WTC11 (cell line): Measurements from ENCODE around the gene FBXO31. TPM values are rescaled to one million over a fixed set of nuclear protein-coding genes. Genes with fewer than 3 reads are reported as not detected.

Experiments used
- ATAC-seq: fragments of 200-7000 bp; cut with Tn5 transposase; 2 replicates; pipeline ENCODE4 v1.10.0; 2021; ENCODE audit warnings: mild to moderate bottlenecking, moderate library complexity
- CTCF ChIA-PET: fragments of 300-600 bp; sonication (Branson Sonifier 250); formaldehyde crosslinking; loops from one replicate; lab custom pipeline; 2021; ENCODE audit warnings: antibody characterized with exemption; lab: Charles Lee
- POLR2A ChIA-PET: fragments of 350-600 bp; sonication (Branson Sonifier 250); formaldehyde crosslinking; loops from one replicate; lab custom pipeline; 2021; ENCODE audit warnings: antibody characterized with exemption; lab: Charles Lee
- DNase-seq: peaks from one replicate; pipeline ENCODE4 v3.0.0; 2021; ENCODE audit warnings: low spot score
- H3K27ac Mint-ChIP-seq: 2 replicates; pipeline ENCODE4 v1.8.0; 2021; ENCODE audit warnings: mixed read lengths
- H3K27me3 Mint-ChIP-seq: 2 replicates; pipeline ENCODE4 v1.8.0; 2021; ENCODE audit warnings: low read depth, mild to moderate bottlenecking, moderate library complexity, mixed read lengths
- H3K36me3 Mint-ChIP-seq: 2 replicates; pipeline ENCODE4 v1.8.0; 2021; ENCODE audit warnings: mixed read lengths
- H3K4me1 Mint-ChIP-seq: 2 replicates; pipeline ENCODE4 v1.8.0; 2022; ENCODE audit warnings: mixed read lengths
- H3K4me3 Mint-ChIP-seq: 2 replicates; pipeline ENCODE4 v1.8.0; 2021; ENCODE audit warnings: mild to moderate bottlenecking, moderate library complexity, mixed read lengths
- H3K9me3 Mint-ChIP-seq: 2 replicates; pipeline ENCODE4 v1.8.0; 2021; ENCODE audit warnings: mixed read lengths
- CREB1 ChIP-seq: sonication (generic); formaldehyde crosslinking; IDR thresholded peaks from 2 replicates; pipeline ENCODE4 v1.8.0; 2023; ENCODE audit warnings: mild to moderate bottlenecking, missing genetic modification reagents
- ELF4 ChIP-seq: sonication (generic); formaldehyde crosslinking; IDR thresholded peaks from 2 replicates; pipeline ENCODE4 v1.8.1; 2022; ENCODE audit warnings: low read depth, mild to moderate bottlenecking, moderate library complexity, missing genetic modification reagents
- EMX1 ChIP-seq: fragments of 250-450 bp; sonication (Bioruptor Pico); IDR thresholded peaks from 2 replicates; pipeline ENCODE4 v1.8.0; 2021; ENCODE audit warnings: mild to moderate bottlenecking
- JAZF1 ChIP-seq: fragments of 250-450 bp; sonication (Bioruptor Pico); IDR thresholded peaks from 2 replicates; pipeline ENCODE4 v1.9.0; 2021; ENCODE audit warnings: moderate library complexity, mild to moderate bottlenecking, inconsistent platforms
- NFATC4 ChIP-seq: fragments of 250-450 bp; sonication (Bioruptor Pico); IDR thresholded peaks from 2 replicates; pipeline ENCODE4 v1.9.0; 2021; ENCODE audit warnings: mild to moderate bottlenecking
- NFYB ChIP-seq: sonication (generic); formaldehyde crosslinking; conservative IDR thresholded peaks from 2 replicates; pipeline ENCODE4 v1.8.0; 2022; ENCODE audit warnings: low read depth, missing genetic modification reagents
- NR2C2 ChIP-seq: sonication (generic); formaldehyde crosslinking; IDR thresholded peaks from 2 replicates; pipeline ENCODE4 v1.8.0; 2022; ENCODE audit warnings: mild to moderate bottlenecking, missing genetic modification reagents
- OVOL2 ChIP-seq: fragments of 250-450 bp; sonication (Bioruptor Pico); IDR thresholded peaks from 2 replicates; pipeline ENCODE4 v1.9.0; 2021; ENCODE audit warnings: mild to moderate bottlenecking, borderline replicate concordance
- TCF7 ChIP-seq: sonication (generic); formaldehyde crosslinking; IDR thresholded peaks from 2 replicates; pipeline ENCODE4 v1.8.0; 2022; ENCODE audit warnings: mild to moderate bottlenecking, low read depth, missing genetic modification reagents, moderate library complexity
- ZNF121 ChIP-seq: sonication (generic); formaldehyde crosslinking; IDR thresholded peaks from 2 replicates; pipeline ENCODE4 v1.8.0; 2023; ENCODE audit warnings: missing genetic modification reagents
- ZNF232 ChIP-seq: sonication (generic); formaldehyde crosslinking; IDR thresholded peaks from 2 replicates; pipeline ENCODE4 v1.8.0; 2022; ENCODE audit warnings: mild to moderate bottlenecking, missing genetic modification reagents
- ZNF671 ChIP-seq: fragments of 250-450 bp; sonication (Bioruptor Pico); IDR thresholded peaks from 2 replicates; pipeline ENCODE4 v1.8.0; 2021; ENCODE audit warnings: mild to moderate bottlenecking
- total RNA-seq: library from RNA; stranded (reverse); gene quantifications from 3 replicates; pipeline ENCODE4 v1.2.3, GENCODE V29; 2021
- TF ChIP-seq, protein P1 (sequence below): fragments of 250-450 bp; sonication (Bioruptor Pico); IDR thresholded peaks from 2 replicates; pipeline ENCODE4 v1.8.0; 2021; ENCODE audit warnings: mild to moderate bottlenecking
- TF ChIP-seq, protein P2 (sequence below): sonication (generic); formaldehyde crosslinking; IDR thresholded peaks from 2 replicates; pipeline ENCODE4 v1.8.0; 2023; ENCODE audit warnings: mild to moderate bottlenecking, missing genetic modification reagents
- TF ChIP-seq, protein P3 (sequence below): fragments of 250-450 bp; sonication (Bioruptor Pico); conservative IDR thresholded peaks from 2 replicates; pipeline ENCODE4 v1.9.0; 2021; ENCODE audit warnings: mild to moderate bottlenecking
- TF ChIP-seq, protein P4 (sequence below): sonication (generic); formaldehyde crosslinking; IDR thresholded peaks from 2 replicates; pipeline ENCODE4 v1.8.1; 2023; ENCODE audit warnings: mild to moderate bottlenecking, missing genetic modification reagents, moderate library complexity

The FBXO31 gene
- total RNA-seq, 1 experiment from 2014 or later, result 22.6 TPM

DNA sequence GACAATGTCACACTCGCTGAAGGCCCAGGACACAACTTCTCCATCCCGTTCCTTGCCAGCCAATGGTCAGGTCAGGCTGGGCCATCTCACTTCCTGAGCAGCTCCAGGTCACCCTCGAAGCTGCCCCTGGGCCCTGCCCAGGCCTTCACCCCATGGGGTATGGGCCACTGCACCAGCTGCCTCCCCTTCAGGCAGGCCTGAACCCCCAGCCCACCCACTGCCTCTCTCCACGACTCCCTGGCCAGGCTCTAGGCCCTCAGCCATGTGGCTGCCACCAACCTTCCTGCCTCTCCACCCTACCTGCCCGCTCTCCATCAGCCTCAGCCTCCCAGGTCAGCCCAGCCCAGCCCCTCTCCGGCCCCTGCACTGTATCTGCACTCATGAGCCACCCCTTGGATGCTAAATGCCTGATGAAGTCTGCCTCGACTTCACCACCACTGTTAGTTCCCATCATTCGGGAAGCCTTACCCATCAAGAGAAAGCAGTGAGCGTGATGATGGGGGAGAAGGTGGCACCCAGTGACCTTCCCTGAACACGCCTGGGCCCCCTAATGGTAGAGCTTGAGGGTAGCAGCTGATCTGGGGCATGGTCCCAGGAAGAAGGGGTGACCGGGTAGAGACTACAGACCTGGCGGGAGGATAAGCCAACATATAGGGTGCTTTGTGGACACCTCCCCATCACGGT is 35.5 kb downstream of the FBXO31 start:
- no peak for DNase-seq
- Mint-ChIP-seq H3K27me3 (no peaks in the 10 kb centered on the region), H3K27ac (no peak overlapping the region), H3K4me3 (no peak overlapping the region), H3K9me3 (no peaks in the 10 kb centered on the region), H3K4me1 (peaks cover 13% of the 10 kb centered on the region), H3K36me3 (peaks cover 6% of the 10 kb centered on the region)
- ATAC-seq, result no peak; the same call in 1 of the 2 replicates
- ChIA-PET POLR2A (no interaction called here), CTCF (interaction anchor here (0.6 to 2.0 kb wide), 4 partner anchors 35 to 288 kb away, joined by 3 to 8 read pairs (median 3); partner anchors contain the start of gene FBXO31)
- TF ChIP-seq NFYB (CRISPR knock-in tag), result no peak
- TF ChIP-seq TCF7, result no peak

DNA sequence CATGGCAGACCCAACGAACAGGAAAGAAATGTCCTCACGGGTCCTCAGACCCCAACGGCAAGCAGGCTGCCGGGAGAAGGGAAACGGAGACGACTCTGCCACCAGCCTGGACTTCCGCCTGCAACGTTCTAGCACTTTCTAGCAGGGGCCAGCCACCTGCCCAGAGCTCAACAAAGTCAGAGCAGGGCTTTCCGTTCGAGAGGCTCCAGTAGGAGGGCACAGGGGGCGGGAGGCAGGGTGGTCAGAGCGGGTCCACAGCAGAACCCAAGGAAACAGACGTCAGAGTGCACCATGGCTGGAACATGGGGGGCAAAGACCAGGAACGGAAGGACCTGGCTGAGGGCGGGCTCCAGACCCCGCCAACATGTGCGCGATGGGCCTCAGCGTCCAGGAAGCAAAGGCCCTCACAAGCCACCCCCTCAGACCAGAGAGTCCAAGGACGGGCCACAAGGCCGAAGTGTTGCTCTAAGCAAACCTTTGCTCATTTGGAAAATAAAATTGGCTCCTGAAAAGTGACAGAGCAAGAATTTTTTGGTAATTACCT is 37.0 kb downstream of the FBXO31 start:
- Mint-ChIP-seq H3K4me3 (no peak overlapping the region), H3K36me3 (peaks cover 12% of the 10 kb centered on the region), H3K4me1 (peaks cover 15% of the 10 kb centered on the region), H3K27ac (no peak overlapping the region), H3K27me3 (no peaks in the 10 kb centered on the region), H3K9me3 (no peaks in the 10 kb centered on the region)
- ChIA-PET POLR2A (no interaction called here), CTCF (no interaction called here)
- no peak for DNase-seq
- no peak for ATAC-seq
- TF ChIP-seq ELF4 (CRISPR knock-in tag), result no peak
- TF ChIP-seq NR2C2 (CRISPR knock-in tag), result no peak
- TF ChIP-seq JAZF1, result no peak
- TF ChIP-seq, protein P1, sequence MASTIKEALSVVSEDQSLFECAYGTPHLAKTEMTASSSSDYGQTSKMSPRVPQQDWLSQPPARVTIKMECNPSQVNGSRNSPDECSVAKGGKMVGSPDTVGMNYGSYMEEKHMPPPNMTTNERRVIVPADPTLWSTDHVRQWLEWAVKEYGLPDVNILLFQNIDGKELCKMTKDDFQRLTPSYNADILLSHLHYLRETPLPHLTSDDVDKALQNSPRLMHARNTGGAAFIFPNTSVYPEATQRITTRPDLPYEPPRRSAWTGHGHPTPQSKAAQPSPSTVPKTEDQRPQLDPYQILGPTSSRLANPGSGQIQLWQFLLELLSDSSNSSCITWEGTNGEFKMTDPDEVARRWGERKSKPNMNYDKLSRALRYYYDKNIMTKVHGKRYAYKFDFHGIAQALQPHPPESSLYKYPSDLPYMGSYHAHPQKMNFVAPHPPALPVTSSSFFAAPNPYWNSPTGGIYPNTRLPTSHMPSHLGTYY (CRISPR knock-in tag), result no peak
- TF ChIP-seq ZNF671 (CRISPR knock-in tag), result no peak
- TF ChIP-seq EMX1 (CRISPR knock-in tag), result no peak
- TF ChIP-seq OVOL2, result no peak
- no peak for TF ChIP-seq ZNF121
- TF ChIP-seq, protein P2, sequence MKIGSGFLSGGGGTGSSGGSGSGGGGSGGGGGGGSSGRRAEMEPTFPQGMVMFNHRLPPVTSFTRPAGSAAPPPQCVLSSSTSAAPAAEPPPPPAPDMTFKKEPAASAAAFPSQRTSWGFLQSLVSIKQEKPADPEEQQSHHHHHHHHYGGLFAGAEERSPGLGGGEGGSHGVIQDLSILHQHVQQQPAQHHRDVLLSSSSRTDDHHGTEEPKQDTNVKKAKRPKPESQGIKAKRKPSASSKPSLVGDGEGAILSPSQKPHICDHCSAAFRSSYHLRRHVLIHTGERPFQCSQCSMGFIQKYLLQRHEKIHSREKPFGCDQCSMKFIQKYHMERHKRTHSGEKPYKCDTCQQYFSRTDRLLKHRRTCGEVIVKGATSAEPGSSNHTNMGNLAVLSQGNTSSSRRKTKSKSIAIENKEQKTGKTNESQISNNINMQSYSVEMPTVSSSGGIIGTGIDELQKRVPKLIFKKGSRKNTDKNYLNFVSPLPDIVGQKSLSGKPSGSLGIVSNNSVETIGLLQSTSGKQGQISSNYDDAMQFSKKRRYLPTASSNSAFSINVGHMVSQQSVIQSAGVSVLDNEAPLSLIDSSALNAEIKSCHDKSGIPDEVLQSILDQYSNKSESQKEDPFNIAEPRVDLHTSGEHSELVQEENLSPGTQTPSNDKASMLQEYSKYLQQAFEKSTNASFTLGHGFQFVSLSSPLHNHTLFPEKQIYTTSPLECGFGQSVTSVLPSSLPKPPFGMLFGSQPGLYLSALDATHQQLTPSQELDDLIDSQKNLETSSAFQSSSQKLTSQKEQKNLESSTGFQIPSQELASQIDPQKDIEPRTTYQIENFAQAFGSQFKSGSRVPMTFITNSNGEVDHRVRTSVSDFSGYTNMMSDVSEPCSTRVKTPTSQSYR, result no peak
- no peak for TF ChIP-seq CREB1
- TF ChIP-seq, protein P3, sequence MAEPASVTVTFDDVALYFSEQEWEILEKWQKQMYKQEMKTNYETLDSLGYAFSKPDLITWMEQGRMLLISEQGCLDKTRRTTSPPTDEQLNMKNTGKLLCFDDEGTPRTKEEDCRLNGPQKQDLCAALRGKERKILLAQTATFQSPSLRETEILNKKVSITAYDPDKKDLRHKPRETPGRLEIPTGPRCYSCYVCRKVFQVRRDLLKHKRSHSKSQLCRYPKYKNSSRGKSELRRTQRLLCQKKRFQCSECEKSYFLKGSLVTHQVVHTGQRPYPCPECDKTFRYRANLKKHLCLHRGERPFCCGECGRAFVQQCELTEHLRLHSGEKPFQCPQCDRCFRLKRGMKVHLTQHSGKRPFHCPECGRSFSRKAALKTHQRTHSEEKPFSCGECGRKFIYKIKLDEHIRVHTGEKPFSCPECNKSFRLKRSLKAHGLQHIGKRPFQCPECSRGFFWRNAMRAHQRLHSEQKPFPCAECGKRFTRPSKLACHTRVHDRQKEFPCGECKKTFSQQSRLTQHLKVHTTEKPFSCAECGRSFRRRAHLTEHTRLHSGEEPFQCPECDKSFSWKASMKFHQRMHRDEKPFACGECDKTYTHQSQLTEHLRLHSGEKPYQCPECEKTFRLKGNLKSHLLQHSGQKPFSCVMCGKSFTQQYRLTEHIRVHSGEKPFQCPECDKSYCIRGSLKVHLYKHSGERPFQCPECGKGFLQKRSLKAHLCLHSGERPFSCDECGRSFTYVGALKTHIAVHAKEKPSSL (CRISPR knock-in tag), result no peak
- no peak for TF ChIP-seq ZNF232 (CRISPR knock-in tag)
- TF ChIP-seq NFATC4 (CRISPR knock-in tag), result no peak
- TF ChIP-seq, protein P4, sequence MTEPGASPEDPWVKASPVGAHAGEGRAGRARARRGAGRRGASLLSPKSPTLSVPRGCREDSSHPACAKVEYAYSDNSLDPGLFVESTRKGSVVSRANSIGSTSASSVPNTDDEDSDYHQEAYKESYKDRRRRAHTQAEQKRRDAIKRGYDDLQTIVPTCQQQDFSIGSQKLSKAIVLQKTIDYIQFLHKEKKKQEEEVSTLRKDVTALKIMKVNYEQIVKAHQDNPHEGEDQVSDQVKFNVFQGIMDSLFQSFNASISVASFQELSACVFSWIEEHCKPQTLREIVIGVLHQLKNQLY (CRISPR knock-in tag), result no peak
